H9 (cell line): ENCODE results near the gene ECHDC1. TPM values are rescaled to one million over a fixed set of nuclear protein-coding genes. Genes with fewer than 3 reads are reported as not detected.

Source experiments
- DNase-seq: peaks from one replicate; pipeline ENCODE4 v3.0.0-alpha.2; 2017
- H2AFZ ChIP-seq: one replicate; pipeline ENCODE4 v1.6.1; 2013; ENCODE audit warnings: mild to moderate bottlenecking, low read length, control low read depth, moderate library complexity
- H2AK5ac ChIP-seq: 2 replicates; pipeline ENCODE4 v1.6.1; 2013; ENCODE audit warnings: low read length, control low read depth, mixed read lengths; ENCODE audit not compliant: insufficient read length
- H2BK120ac ChIP-seq: one replicate; pipeline ENCODE4 v1.6.1; 2013; ENCODE audit warnings: low read depth, mild to moderate bottlenecking, low read length, control low read depth, inconsistent platforms; ENCODE audit not compliant: poor library complexity, severe bottlenecking
- H2BK12ac ChIP-seq: 2 replicates; pipeline ENCODE4 v1.6.1; 2013; ENCODE audit warnings: low read length, control low read depth, mixed read lengths, low read depth; ENCODE audit not compliant: insufficient read length
- H2BK15ac ChIP-seq: 2 replicates; pipeline ENCODE4 v1.6.1; 2013; ENCODE audit warnings: low read depth, low read length, control low read depth
- H2BK20ac ChIP-seq: one replicate; pipeline ENCODE4 v1.6.1; 2013; ENCODE audit warnings: low read depth, mild to moderate bottlenecking, low read length, control low read depth, inconsistent platforms; ENCODE audit not compliant: poor library complexity, severe bottlenecking
- H2BK5ac ChIP-seq: 2 replicates; pipeline ENCODE4 v1.6.1; 2013; ENCODE audit warnings: low read length, control low read depth, mixed read lengths; ENCODE audit not compliant: insufficient read length
- H3K14ac ChIP-seq: 2 replicates; pipeline ENCODE4 v1.6.1; 2013; ENCODE audit warnings: low read length, control low read depth; ENCODE audit not compliant: insufficient read depth
- H3K18ac ChIP-seq: 2 replicates; pipeline ENCODE4 v1.6.1; 2013; ENCODE audit warnings: low read depth, mild to moderate bottlenecking, mixed read lengths, low read length, control low read depth; ENCODE audit not compliant: insufficient read length
- H3K23ac ChIP-seq: 2 replicates; pipeline ENCODE4 v1.6.1; 2013; ENCODE audit warnings: low read length, control low read depth, mixed read lengths, low read depth; ENCODE audit not compliant: insufficient read length
- H3K23me2 ChIP-seq: 2 replicates; pipeline ENCODE4 v1.6.1; 2013; ENCODE audit warnings: low read depth, mild to moderate bottlenecking, mixed read lengths, low read length, control low read depth; ENCODE audit not compliant: insufficient read length, poor library complexity, severe bottlenecking
- H3K27ac ChIP-seq: 2 replicates; pipeline ENCODE4 v1.5.1; 2013; ENCODE audit warnings: low read length, control low read depth, mixed read lengths, low read depth; ENCODE audit not compliant: insufficient read length
- H3K27me3 ChIP-seq: 2 replicates; pipeline ENCODE4 v1.6.1; 2013; ENCODE audit warnings: low read length, control low read depth, inconsistent platforms; ENCODE audit not compliant: insufficient read depth
- H3K4ac ChIP-seq: 2 replicates; pipeline ENCODE4 v1.6.1; 2013; ENCODE audit warnings: low read depth, mild to moderate bottlenecking, control low read depth, inconsistent platforms, low read length, moderate library complexity
- H3K4me1 ChIP-seq: 2 replicates; pipeline ENCODE4 v1.6.1; 2013; ENCODE audit warnings: low read length, control low read depth, inconsistent platforms; ENCODE audit not compliant: insufficient read depth
- H3K4me2 ChIP-seq: 2 replicates; pipeline ENCODE4 v1.6.1; 2013; ENCODE audit warnings: low read length, control low read depth, mixed read lengths; ENCODE audit not compliant: insufficient read length, insufficient read depth
- H3K56ac ChIP-seq: 2 replicates; pipeline ENCODE4 v1.6.1; 2013; ENCODE audit warnings: low read depth, mild to moderate bottlenecking, mixed read lengths, low read length, control low read depth; ENCODE audit not compliant: insufficient read length
- H3K79me1 ChIP-seq: 2 replicates; pipeline ENCODE4 v1.6.1; 2013; ENCODE audit warnings: low read depth, mild to moderate bottlenecking, moderate library complexity, low read length, control low read depth, inconsistent platforms; ENCODE audit not compliant: insufficient read depth, poor library complexity, severe bottlenecking
- H3K79me2 ChIP-seq: 2 replicates; pipeline ENCODE4 v1.6.1; 2013; ENCODE audit warnings: low read length, control low read depth, inconsistent platforms; ENCODE audit not compliant: insufficient read depth
- H3K9ac ChIP-seq: 2 replicates; pipeline ENCODE4 v1.6.1; 2013; ENCODE audit warnings: low read length, control low read depth, mixed read lengths; ENCODE audit not compliant: insufficient read length; ENCODE audit errors: extremely low read depth
- H3K9me3 ChIP-seq: one replicate; pipeline ENCODE4 v1.6.1; 2013; ENCODE audit warnings: low read depth, low read length, inconsistent platforms; ENCODE audit not compliant: control insufficient read depth
- H3T11ph ChIP-seq: one replicate; pipeline ENCODE4 v1.6.1; 2013; ENCODE audit warnings: mild to moderate bottlenecking, low read length, control low read depth, inconsistent platforms
- H4K20me1 ChIP-seq: one replicate; pipeline ENCODE4 v1.6.1; 2013; ENCODE audit not compliant: control insufficient read depth, insufficient read length, insufficient read depth
- H4K5ac ChIP-seq: 2 replicates; pipeline ENCODE4 v1.6.1; 2013; ENCODE audit warnings: low read depth, mild to moderate bottlenecking, mixed read lengths, low read length, control low read depth; ENCODE audit not compliant: insufficient read length
- H4K8ac ChIP-seq: replicated peaks from 2 replicates; pipeline ENCODE4 v1.6.1; 2013; ENCODE audit warnings: low read length, control low read depth, mixed read lengths, low read depth; ENCODE audit not compliant: insufficient read length
- H4K91ac ChIP-seq: 2 replicates; pipeline ENCODE4 v1.6.1; 2013; ENCODE audit warnings: low read depth, mild to moderate bottlenecking, moderate library complexity, mixed read lengths, low read length, control low read depth; ENCODE audit not compliant: insufficient read length
- H3K27ac Mint-ChIP-seq, 3 experiments: 2 replicates in 2 of 3; 3 replicates in 1 of 3; pipeline ENCODE4 v1.8.0; 2020 to 2021; ENCODE audit warnings: mixed read lengths in 3 of 3, mild to moderate bottlenecking in 1 of 3, moderate library complexity in 1 of 3
- H3K27me3 Mint-ChIP-seq: 2 replicates; pipeline ENCODE4 v1.8.0; 2021; ENCODE audit warnings: low read depth, mild to moderate bottlenecking, moderate library complexity, mixed read lengths
- H3K36me3 Mint-ChIP-seq, 3 experiments: 2 replicates in 2 of 3; 3 replicates in 1 of 3; pipeline ENCODE4 v1.8.0; 2020 to 2021; ENCODE audit warnings: low read depth in 3 of 3, mixed read lengths in 3 of 3; ENCODE audit not compliant: insufficient read depth in 1 of 3
- H3K4me1 Mint-ChIP-seq, 2 experiments: 2 replicates each; pipeline ENCODE4 v1.8.0; 2020; ENCODE audit warnings: mixed read lengths in 2 of 2
- H3K4me3 Mint-ChIP-seq, 2 experiments: 2 replicates in 1 of 2; 3 replicates in 1 of 2; pipeline ENCODE4 v1.8.0; 2020 to 2021; ENCODE audit warnings: mild to moderate bottlenecking in 2 of 2, mixed read lengths in 2 of 2, moderate library complexity in 1 of 2
- H3K9me3 Mint-ChIP-seq, 2 experiments: 2 replicates in 1 of 2; 3 replicates in 1 of 2; pipeline ENCODE4 v1.8.0; 2020; ENCODE audit warnings: mild to moderate bottlenecking in 2 of 2, mixed read lengths in 2 of 2, moderate library complexity in 1 of 2
- total RNA-seq: library from RNA; stranded (reverse); gene quantifications from 2 replicates; pipeline ENCODE4 v1.2.1, GENCODE V29; 2021
- TF ChIP-seq, protein P1 (sequence below): fragments of 200-600 bp; sonication (generic); conservative IDR thresholded peaks from 3 replicates; pipeline ENCODE4 v1.8.0; 2021; ENCODE audit warnings: antibody characterized with exemption, mild to moderate bottlenecking

Gene ECHDC1
- total RNA-seq, 1 experiment from 2014 or later: 47.8 TPM

DNA sequence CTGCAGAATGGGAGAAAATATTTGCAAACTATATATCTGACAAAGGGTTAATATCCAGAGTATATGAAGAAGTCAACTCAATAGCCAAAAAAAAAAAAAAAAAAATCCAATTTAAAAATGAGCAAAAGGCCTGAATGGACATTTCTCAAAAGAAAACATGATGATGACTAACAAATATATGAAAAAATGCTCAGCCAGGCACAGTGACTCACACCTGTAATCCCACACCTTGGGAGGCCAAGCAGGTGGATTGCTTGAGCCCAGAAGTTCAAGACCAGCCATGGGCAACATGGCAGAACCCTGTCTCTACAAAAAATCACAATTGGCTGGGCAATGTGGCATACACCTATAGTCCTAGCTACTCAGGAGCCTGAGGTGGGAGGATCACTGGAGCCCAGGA is 2.1 kb upstream of the ECHDC1 start:
- peaks cover 14% of the 10 kb centered on the region; the same call in 1 of the 2 replicates for H3K79me2 ChIP-seq
- no peak overlapping the region for H4K8ac ChIP-seq
- no peak overlapping the region for H2BK120ac ChIP-seq

More for the DNA sequence above, 2.1 kb upstream of the ECHDC1 start:
- peaks cover 7% of the 10 kb centered on the region; the same call in 1 of the 2 replicates for H3K4me1 ChIP-seq
- H2AK5ac ChIP-seq: no peak overlapping the region
- no peak overlapping the region for H3K4me2 ChIP-seq
- TF ChIP-seq, protein P1, sequence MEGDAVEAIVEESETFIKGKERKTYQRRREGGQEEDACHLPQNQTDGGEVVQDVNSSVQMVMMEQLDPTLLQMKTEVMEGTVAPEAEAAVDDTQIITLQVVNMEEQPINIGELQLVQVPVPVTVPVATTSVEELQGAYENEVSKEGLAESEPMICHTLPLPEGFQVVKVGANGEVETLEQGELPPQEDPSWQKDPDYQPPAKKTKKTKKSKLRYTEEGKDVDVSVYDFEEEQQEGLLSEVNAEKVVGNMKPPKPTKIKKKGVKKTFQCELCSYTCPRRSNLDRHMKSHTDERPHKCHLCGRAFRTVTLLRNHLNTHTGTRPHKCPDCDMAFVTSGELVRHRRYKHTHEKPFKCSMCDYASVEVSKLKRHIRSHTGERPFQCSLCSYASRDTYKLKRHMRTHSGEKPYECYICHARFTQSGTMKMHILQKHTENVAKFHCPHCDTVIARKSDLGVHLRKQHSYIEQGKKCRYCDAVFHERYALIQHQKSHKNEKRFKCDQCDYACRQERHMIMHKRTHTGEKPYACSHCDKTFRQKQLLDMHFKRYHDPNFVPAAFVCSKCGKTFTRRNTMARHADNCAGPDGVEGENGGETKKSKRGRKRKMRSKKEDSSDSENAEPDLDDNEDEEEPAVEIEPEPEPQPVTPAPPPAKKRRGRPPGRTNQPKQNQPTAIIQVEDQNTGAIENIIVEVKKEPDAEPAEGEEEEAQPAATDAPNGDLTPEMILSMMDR: no peak
- H3K23ac ChIP-seq: no peak overlapping the region
- no peak overlapping the region for H3K27ac Mint-ChIP-seq
- no peak overlapping the region for H2BK12ac ChIP-seq
- H3K23me2 ChIP-seq: peaks cover 20% of the 10 kb centered on the region
- H3T11ph ChIP-seq: no peak overlapping the region
- no peak overlapping the region for H3K4me3 Mint-ChIP-seq
- H3K18ac ChIP-seq: no peak overlapping the region
- H2BK20ac ChIP-seq: no peak overlapping the region
- peaks cover 3 to 14% of the 10 kb centered on the region in 2 experiments; a peak in 4 of 5 replicates for H3K9me3 Mint-ChIP-seq
- H3K9ac ChIP-seq: no peak overlapping the region
- no peaks in the 10 kb centered on the region for H3K9me3 ChIP-seq
- H3K4me1 Mint-ChIP-seq: peaks cover 12 to 22% of the 10 kb centered on the region in 2 experiments
- DNase-seq: no peak
- H3K79me1 ChIP-seq: no peaks in the 10 kb centered on the region
- no peaks in the 10 kb centered on the region for H3K27me3 ChIP-seq
- H3K14ac ChIP-seq: no peak overlapping the region
- no peak overlapping the region for H2BK15ac ChIP-seq
- peaks cover 6 to 18% (median 8%) of the 10 kb centered on the region in 3 experiments; a peak in 5 of 7 replicates for H3K36me3 Mint-ChIP-seq
- H4K20me1 ChIP-seq: no peaks in the 10 kb centered on the region
- H3K56ac ChIP-seq: no peak overlapping the region
- H4K91ac ChIP-seq: no peak overlapping the region
- H3K4ac ChIP-seq: no peak overlapping the region
- H3K27ac ChIP-seq: no peak overlapping the region
- H4K5ac ChIP-seq: no peak overlapping the region
- no peak overlapping the region for H2BK5ac ChIP-seq
- H3K27me3 Mint-ChIP-seq: no peaks in the 10 kb centered on the region
- H2AFZ ChIP-seq: no peak overlapping the region
